HG03196 (cell line): ENCODE results near the gene SELENON.

Experiments used
- ATAC-seq: cut with Tn5 transposase; IDR thresholded peaks from one replicate; pipeline ENCODE4 v1.9.1; 2021; ENCODE audit not compliant: unreplicated experiment

Gene SELENON

GRCh38 chr1:25799935-25800702, at the start of gene SELENON:
TSS of gene SELENON (plus strand) at chr1:25800193. CDS start at chr1:25800231, 38 bp downstream.
- ATAC-seq: no peak

GRCh38 chr1:25750923-25751605, 48.9 kb upstream of the SELENON start:
- ATAC-seq: no peak

GRCh38 chr1:25754470-25755181, 45.4 kb upstream of the SELENON start:
- ATAC-seq: no peak

GRCh38 chr1:25755475-25756125, 44.4 kb upstream of the SELENON start:
- no peak for ATAC-seq

- ATAC-seq: no peak
These were observed 43.8 kb upstream of the SELENON start for GRCh38 chr1:25756215-25756614.

- no peak for ATAC-seq
These were observed 42.7 kb upstream of the SELENON start for GRCh38 chr1:25757151-25757845.

- ATAC-seq: no peak
These were observed 42.2 kb upstream of the SELENON start for GRCh38 chr1:25757846-25758185.

- ATAC-seq: no peak
These were observed 41.4 kb upstream of the SELENON start for GRCh38 chr1:25758466-25759070.

- ATAC-seq: no peak
These were observed 39.8 kb upstream of the SELENON start for GRCh38 chr1:25760122-25760719.

GRCh38 chr1:25760871-25761270, 39.1 kb upstream of the SELENON start:
- no peak for ATAC-seq

- ATAC-seq: no peak
These were observed 36.5 kb upstream of the SELENON start for GRCh38 chr1:25763493-25763892.

- no peak for ATAC-seq
These were observed 34.7 kb upstream of the SELENON start for GRCh38 chr1:25765136-25765922.

GRCh38 chr1:25765923-25766589, 33.9 kb upstream of the SELENON start:
- ATAC-seq: no peak

- no peak for ATAC-seq
These were observed 33.1 kb upstream of the SELENON start for GRCh38 chr1:25766721-25767436.

GRCh38 chr1:25767437-25767770, 32.6 kb upstream of the SELENON start:
- no peak for ATAC-seq

GRCh38 chr1:25768999-25769398, 31.0 kb upstream of the SELENON start:
- ATAC-seq: no peak

- ATAC-seq: no peak
These were observed 30.2 kb upstream of the SELENON start for GRCh38 chr1:25769625-25770383.
